ENCODE measurements around the gene PFKFB3.
"Not testable (repeated sequence)": the region's sequence is repeated elsewhere in the genome, so short reads cannot be mapped to it uniquely, and the experiment has no call there.

PFKFB3 gene

DNA sequence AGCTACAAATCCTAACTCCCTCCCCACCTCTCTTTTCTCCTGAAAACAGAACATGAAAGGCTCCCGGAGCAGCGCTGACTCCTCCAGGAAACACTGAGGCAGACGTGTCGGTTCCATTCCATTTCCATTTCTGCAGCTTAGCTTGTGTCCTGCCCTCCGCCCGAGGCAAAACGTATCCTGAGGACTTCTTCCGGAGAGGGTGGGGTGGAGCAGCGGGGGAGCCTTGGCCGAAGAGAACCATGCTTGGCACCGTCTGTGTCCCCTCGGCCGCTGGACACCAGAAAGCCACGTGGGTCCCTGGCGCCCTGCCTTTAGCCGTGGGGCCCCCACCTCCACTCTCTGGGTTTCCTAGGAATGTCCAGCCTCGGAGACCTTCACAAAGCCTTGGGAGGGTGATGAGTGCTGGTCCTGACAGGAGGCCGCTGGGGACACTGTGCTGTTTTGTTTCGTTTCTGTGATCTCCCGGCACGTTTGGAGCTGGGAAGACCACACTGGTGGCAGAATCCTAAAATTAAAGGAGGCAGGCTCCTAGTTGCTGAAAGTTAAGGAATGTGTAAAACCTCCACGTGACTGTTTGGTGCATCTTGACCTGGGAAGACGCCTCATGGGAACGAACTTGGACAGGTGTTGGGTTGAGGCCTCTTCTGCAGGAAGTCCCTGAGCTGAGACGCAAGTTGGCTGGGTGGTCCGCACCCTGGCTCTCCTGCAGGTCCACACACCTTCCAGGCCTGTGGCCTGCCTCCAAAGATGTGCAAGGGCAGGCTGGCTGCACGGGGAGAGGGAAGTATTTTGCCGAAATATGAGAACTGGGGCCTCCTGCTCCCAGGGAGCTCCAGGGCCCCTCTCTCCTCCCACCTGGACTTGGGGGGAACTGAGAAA is 30.4 kb downstream of the PFKFB3 start:
- in situ Hi-C loops (cut with MboI; ENCODE audit: low sequenced_read_pairs), result no loop called here

DNA sequence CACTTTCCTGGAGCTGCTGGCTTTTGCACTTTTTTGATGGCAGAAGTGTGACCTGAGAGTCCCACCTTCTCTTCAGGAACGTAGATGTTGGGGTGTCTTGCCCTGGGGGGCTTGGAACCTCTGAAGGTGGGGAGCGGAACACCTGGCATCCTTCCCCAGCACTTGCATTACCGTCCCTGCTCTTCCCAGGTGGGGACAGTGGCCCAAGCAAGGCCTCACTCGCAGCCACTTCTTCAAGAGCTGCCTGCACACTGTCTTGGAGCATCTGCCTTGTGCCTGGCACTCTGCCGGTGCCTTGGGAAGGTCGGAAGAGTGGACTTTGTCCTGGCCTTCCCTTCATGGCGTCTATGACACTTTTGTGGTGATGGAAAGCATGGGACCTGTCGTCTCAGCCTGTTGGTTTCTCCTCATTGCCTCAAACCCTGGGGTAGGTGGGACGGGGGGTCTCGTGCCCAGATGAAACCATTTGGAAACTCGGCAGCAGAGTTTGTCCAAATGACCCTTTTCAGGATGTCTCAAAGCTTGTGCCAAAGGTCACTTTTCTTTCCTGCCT is 31.1 kb downstream of the PFKFB3 start:
- in situ Hi-C loops (cut with MboI; ENCODE audit: low sequenced_read_pairs), result no loop called here

DNA sequence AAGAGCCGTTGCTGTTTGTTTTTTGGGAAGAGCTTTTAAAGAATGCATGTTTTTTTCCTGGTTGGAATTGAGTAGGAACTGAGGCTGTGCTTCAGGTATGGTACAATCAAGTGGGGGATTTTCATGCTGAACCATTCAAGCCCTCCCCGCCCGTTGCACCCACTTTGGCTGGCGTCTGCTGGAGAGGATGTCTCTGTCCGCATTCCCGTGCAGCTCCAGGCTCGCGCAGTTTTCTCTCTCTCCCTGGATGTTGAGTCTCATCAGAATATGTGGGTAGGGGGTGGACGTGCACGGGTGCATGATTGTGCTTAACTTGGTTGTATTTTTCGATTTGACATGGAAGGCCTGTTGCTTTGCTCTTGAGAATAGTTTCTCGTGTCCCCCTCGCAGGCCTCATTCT is 31.6 kb downstream of the PFKFB3 start:
- in situ Hi-C loops (cut with MboI; ENCODE audit: low sequenced_read_pairs), result no loop called here

GRCh38 chr10:6236349-6237198 is 33.8 kb downstream of the PFKFB3 start:
- in situ Hi-C loops (cut with MboI; ENCODE audit: low sequenced_read_pairs), result no loop called here

GRCh38 chr10:6237199-6237530 is 34.4 kb downstream of the PFKFB3 start:
- in situ Hi-C loops (cut with MboI; ENCODE audit: low sequenced_read_pairs), result no loop called here

- in situ Hi-C loops (cut with MboI; ENCODE audit: low sequenced_read_pairs), result not testable (repeated sequence)
These were observed 36.0 kb downstream of the PFKFB3 start for GRCh38 chr10:6238587-6239212.

GRCh38 chr10:6239213-6239991 is 36.7 kb downstream of the PFKFB3 start:
- in situ Hi-C loops (cut with MboI; ENCODE audit: low sequenced_read_pairs), result no loop called here

DNA sequence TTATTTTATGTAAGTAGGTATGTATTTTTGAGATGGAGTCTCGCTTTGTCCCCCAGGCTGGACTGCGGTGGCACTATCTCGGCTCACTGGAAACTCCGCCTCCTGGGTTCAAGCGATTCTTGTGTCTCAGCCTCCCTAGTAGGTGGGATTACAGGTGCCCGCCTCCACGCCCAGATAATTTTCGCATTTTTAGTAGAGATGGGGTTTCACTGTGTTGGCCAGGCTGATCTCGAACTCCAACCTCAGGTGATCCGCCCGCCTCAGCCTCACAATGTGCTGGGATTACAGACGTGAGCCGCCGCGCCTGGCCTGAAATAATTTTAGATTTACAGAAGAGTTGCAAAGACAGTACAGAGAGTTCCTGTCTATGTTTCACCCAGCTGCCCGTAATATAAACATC is 37.5 kb downstream of the PFKFB3 start:
- in situ Hi-C loops (cut with MboI; ENCODE audit: low sequenced_read_pairs), result no loop called here

DNA sequence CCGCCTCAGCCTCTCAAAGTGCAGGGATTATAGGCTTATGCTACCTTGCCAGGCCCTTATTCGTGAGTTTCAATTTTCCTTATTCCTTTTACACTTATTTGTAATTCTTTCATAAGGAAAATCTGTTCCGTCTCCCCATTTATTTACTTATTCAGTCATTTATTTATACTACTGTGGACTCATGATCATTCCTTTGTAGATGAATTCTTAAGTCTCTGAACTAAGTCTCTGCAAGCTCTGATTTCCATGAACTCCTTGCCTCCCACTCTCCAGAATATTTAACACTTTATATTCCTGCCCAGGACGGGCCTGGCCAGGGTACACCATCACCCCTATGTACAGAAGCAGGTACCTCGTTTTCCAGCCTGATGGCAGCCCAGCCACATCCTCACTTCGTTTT is 39.4 kb downstream of the PFKFB3 start:
- in situ Hi-C loops (cut with MboI; ENCODE audit: low sequenced_read_pairs), result no loop called here

GRCh38 chr10:6244510-6244909 is 41.8 kb downstream of the PFKFB3 start:
- in situ Hi-C loops (cut with MboI; ENCODE audit: low sequenced_read_pairs), result no loop called here

GRCh38 chr10:6247041-6247712 is 44.4 kb downstream of the PFKFB3 start:
- in situ Hi-C loops (cut with MboI; ENCODE audit: low sequenced_read_pairs), result no loop called here

GRCh38 chr10:6248908-6249307 is 46.2 kb downstream of the PFKFB3 start:
- in situ Hi-C loops (cut with MboI; ENCODE audit: low sequenced_read_pairs), result not testable (repeated sequence)

DNA sequence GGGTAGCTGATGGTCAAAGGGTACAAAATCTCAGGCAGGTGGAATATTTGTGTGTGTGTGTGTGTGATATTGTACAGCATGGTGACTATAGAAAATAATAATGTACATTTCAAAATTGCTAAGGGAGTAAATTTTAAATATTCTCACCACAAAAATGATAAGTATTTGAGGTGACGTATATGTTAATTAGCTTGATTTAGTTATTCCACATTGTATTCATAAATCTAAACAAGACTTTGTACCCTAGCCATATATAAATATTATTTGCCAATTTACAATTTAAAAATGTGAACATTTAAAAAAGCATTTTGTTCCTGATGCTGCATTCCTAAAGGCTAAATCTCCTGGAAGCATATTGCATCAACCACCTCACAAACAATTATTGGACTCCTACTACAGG is 47.0 kb downstream of the PFKFB3 start:
- in situ Hi-C loops (cut with MboI; ENCODE audit: low sequenced_read_pairs), result no loop called here

DNA sequence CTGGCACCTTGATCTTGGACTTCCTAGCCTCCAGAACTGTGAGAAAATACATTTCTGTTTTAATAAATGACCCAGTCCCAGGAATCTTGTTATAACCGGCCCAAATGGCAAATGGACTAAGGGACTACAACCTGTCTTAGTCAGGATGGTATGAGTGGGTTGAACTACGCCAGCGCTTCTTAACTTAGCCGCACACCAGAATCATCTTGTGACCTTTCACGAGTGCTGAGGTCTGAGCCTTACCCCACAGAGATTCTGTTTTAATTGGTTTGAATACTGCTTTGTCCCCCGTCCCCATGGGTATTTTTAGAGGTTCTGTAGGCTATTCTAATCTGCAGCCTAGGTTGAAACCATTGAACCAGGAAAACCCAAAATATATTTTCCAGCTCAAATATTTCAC is 48.0 kb downstream of the PFKFB3 start:
- in situ Hi-C loops (cut with MboI; ENCODE audit: low sequenced_read_pairs), result no loop called here

DNA sequence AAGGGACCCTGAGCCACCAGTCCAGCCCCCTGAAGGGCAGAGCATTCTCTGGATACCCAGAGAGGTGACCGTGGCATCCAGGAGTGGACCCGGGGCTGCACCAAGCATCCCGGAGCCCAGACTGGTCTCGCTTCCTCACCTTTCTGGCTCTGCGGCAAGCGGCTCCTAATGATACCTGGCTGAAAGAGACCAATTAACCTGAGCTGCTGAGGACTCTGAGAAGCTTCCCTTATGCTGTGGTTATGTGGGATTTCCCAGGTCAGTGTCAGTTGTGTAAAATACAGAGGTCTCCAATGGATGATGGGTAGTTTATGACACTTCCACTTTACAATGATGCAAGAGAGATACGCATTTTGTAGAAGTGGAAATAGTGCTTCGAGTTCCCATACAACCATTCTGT is 51.5 kb downstream of the PFKFB3 start:
- in situ Hi-C loops (cut with MboI; ENCODE audit: low sequenced_read_pairs), result no loop called here

- in situ Hi-C loops (cut with MboI; ENCODE audit: low sequenced_read_pairs), result no loop called here
These were observed 52.9 kb downstream of the PFKFB3 start for GRCh38 chr10:6255548-6256061.

- in situ Hi-C loops (cut with MboI; ENCODE audit: low sequenced_read_pairs), result no loop called here
These were observed 53.7 kb downstream of the PFKFB3 start for GRCh38 chr10:6256439-6256838.

GRCh38 chr10:6259153-6259552 is 56.4 kb downstream of the PFKFB3 start:
- in situ Hi-C loops (cut with MboI; ENCODE audit: low sequenced_read_pairs), result no loop called here

DNA sequence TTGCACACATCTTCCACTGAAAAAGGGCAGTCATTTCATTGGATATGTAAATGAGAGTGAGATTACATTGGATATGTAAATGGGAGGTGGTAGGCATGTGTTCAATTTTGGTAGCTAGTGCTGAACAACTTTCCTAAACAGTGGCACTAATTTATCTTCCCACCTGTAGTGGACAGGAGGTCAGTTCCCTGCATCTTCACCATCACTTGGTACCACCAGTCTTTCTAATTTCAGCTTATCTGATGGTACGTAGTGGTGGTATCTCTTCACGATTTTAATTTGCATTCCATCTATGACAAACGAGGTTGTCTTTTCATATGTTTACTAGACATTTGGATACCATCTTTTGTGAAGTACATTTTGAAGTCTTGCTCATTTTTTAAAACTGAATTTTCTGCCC is 58.1 kb downstream of the PFKFB3 start:
- in situ Hi-C loops (cut with MboI; ENCODE audit: low sequenced_read_pairs), result no loop called here

DNA sequence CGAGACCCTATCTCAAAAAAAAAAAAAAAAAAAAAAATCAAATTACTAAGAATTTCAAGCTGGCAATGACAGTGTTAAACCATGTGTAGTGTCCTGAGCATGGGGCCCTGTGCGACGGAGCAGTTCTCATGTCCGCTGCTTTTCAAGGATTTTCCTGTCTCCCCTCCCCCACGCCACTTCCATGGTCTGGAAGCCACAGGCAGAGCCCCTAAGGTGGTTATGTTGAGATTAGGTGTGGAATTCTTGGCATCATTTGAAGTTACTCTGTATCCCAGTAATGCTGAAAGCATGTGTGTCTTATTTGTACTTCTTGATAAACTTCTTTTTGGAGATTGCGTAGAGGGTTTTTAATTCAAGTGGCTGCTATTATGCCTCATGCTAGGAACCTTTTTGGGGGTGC is 65.2 kb downstream of the PFKFB3 start:
- in situ Hi-C loops (cut with MboI; ENCODE audit: low sequenced_read_pairs), result no loop called here

Data from HL-60/S4 treated with phorbol 12-myristate 13-acetate at 8.2 ng/mL for 4 days and 3 days (cell line).